ENCODE data around the gene USHBP1.

Gene USHBP1, protein sequence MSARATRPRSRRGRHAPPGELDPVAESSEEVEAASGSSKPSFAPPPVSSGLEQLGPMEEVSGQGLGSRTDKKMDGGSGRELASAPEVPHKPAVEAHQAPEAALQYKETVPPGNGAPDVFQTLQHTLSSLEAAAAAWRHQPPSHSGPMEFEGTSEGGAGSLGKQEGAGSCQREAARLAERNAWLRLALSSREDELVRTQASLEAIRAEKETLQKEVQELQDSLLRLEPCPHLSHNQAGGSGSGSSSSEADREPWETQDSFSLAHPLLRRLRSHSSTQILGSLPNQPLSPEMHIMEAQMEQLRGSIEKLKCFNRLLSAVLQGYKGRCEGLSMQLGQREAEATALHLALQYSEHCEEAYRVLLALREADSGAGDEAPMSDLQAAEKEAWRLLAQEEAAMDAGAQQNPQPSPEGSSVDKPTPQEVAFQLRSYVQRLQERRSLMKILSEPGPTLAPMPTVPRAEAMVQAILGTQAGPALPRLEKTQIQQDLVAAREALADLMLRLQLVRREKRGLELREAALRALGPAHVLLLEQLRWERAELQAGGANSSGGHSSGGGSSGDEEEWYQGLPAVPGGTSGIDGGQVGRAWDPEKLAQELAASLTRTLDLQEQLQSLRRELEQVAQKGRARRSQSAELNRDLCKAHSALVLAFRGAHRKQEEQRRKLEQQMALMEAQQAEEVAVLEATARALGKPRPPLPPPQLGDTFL

DNA sequence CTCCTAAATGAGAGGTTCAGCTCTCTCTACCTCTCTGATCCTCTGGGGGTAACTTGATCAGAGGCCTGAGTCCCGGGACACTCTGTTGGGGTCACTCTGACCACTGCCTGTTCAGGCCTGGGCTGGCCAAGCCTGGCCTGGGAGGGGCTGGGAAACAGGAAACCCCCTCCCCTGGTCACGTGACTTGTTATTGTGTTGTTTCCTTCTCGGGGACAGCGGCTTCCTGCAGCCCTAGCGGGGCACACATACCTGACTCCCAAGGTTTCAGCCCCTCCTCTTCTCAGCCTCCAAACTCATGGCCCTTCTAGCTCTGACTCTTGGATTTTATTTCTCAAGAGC, at the start of gene USHBP1:
TSS of gene USHBP1 (minus strand) at position 105 of the 339 bp plus-strand sequence. CDS start 446 bp downstream, outside the sequence.
- no peak for DNase-seq

DNA sequence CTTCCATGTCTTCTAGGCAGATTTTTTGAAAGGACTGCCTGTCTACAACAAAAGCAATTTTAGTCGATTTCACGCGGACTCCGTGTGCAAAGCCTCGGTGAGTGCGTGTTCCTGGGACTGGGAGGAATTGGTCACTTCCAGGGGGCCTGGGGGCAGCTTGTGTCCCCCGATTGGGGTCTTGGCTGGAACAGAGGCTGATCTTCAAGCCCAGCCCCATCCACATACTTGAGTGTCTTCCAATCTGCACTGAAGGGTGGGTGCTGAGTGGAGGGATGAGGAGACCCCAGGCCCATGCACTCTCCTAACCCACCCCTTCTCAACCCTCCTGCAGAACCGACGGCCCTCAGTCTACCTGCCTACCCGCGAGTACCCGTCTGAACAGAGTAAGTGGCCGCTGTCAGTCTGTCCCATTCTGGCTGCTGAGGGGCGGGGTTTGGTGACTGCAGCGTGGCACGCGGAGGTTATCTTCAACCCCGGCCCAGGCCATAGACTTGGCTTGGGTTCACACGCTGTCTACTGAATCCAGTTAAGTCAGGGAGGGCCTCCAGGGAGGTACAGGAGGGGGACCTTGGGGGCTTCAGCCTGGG, 49.6 kb upstream of the USHBP1 start:
- no peak for DNase-seq

DNA sequence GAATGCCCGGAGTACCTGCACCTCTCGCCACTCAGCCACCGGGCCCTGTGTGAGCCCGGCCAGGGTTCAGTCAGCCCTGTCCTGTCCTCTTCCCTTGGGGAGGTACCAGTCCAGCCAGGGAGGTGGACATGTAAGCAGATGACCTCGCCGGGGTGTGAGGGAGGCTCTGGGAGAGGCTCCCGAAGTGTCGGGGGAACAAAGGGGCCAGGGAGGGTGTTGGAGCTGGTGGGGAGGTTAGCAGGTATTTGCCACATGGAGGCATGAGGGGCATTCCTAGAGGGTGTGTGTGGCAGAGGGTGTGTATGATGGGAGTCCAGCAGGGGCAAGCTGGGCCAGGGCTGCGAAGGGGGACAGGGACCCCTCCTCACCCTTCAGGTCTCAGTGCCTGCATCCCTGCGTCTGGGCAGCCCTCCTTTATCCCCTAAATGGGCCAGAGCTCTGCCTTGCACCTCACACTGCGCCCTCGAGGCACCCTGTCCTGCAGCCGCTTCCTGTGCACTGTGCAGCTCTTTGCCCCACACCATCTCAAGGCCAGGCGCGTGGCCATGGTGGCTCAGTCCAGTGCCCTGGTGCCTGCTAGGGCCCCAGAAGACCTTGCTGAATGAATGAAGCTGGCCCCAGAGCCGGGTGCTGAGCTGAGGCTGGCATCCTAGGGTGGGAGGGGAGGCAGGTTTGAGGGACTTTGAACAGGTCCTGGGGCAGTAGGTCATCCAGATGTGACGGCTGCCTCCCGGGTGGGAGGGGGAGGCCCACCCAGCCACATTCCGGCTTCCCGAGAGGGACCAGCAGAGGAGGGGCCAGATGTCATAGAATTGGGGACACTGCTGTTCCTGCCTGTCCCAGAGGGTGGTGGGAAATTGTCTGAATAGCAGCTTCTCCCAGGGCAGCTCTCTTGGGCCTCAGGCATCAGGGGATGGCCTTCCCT, 47.9 kb upstream of the USHBP1 start:
- no peak for DNase-seq

DNA sequence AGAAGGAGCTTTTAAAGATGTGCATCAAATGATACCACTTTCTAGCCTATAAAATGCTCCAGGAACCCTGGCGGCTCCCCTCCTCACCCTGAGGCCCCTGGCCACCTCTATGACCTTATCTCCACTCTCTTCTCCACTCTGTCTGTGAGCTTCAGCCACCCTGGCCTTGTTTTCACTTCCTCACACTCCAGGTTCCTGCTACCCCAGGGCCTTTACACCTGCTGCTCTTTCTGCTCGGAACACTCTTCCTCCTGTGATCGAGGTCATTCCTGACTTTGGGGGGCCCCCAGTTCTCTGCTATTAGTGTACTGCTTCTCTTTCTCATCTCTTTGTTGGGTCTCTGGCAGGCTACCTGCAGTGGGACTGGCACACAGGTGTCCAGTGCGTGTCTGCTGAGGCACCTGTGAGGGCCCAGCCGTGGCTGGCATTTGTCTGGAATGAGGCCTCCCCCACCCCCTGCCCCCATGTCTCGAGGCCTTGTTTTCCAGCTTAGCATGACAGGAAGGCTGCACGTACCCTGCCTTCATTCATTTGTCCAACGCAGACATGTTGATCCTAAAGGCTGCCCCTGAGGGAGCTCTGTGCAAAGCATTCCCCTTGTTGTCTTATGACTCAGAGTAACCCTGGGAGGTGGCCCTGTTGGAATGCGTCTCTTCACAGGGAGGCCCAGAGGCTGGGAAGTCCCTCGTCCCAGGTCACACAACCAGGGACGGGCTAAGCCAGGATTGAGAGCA, 47.1 kb upstream of the USHBP1 start:
- DNase-seq = no peak

DNA sequence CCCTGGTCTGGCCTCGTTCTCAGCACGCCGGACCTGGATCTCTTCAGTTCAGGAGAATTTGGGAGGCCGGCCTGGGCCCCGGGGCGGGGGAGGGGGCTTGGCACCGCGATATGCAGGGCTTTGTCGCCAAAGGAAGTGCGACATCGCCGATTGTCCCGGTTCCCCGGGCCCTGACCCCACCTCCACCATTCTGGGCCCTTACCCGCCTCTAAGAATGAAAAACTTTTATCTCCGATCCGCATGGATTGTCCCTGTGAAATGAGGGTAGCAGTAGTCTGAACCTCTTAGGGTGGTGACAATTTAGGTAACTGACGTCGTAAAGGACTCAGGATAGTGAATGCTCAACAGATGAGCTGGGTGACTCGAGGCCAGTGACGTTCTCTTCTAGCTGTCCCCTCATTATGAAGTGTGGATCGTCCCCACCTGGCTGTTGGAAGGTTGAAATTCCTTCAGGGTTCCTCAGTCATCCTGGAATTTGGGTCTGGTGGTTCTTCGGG, 45.5 kb upstream of the USHBP1 start:
- no peak for DNase-seq

DNA sequence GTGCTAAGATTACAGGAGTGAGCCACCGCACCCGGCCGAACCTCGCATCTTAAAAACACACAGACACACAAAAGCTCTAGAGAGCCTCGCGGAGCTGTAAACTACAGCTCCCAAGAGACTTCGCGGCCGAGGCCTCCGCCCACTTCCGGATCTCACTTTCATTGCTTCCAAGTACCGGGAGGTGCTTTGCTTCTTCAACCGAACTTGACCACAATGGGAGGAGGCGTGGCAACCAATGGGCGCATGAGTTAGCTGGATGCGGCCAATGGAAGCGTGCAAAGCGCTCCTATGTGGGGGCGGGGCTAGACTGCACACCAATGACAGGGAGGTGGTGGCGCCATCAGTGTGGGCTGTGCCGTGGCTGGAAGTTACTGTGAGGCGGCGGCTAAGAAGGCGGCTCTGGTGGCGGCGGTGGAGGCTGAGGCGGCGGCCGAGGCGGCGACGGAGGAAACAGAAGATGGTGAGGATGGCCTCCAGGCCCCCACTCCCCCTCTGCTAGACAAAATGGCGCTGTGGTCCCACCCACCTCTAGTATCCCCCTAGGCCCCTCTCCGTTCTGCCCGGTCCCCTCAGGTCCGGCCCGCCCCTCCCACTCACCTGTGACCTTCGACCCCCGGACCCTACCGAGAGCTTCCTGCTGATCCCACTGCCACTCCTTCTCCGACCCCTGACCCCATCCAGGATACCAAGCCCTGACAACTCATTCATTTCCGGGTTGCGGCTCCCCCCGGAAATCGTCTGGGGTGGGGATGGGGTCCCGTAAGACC, 44.8 kb upstream of the USHBP1 start, which contains the start of gene DDA1:
TSS of gene DDA1 (plus strand) at position 366 of the 767 bp plus-strand sequence. CDS start at position 458, 92 bp downstream.
- peak; percentile 99 for DNase-seq

DNA sequence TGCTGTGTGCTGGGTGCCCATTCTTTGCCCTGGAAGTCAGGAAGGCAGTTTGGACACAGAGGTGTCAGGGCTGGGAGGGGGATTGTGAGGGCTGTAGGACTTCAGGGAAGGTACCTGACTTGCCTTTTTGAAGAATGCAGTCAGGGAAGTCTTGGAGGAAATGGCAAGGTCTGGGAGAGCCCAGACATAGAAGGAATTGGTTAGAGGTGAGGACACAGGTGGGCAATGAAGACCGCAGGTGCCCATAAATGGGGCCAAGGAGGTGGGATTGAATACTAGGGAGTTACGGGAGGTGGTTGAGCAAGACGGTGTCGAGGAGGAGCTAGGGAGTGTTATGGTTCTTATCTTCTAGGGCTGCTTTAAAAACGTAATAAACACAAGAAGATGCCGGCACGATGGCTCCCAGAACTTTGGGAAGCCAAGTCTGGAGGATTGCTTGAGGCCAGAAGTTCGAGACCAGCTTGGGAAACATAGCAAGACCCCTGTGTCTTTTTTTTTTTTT, 43.4 kb upstream of the USHBP1 start:
- DNase-seq = no peak

DNA sequence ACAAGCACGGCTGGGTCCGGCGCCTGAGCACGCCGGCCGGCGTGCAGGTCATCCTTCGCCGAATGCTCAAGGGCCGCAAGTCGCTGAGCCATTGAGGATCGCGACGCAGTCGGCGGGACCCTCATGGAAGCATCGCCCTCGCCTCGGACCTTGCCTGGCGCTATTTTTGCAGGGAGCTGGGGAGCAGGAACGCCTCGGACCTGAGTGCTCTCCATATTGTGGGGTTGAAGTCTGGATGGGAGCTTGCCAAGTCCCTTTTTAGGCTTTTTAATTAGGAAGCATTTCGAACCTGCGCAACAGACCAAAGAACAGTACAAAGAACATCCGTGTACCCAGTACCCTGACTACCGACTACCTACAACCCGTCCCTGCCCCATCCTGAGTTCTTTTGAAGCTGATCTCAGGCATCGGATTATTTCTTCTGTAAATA, 41.8 kb upstream of the USHBP1 start:
- peak; percentile 37 for DNase-seq

DNA sequence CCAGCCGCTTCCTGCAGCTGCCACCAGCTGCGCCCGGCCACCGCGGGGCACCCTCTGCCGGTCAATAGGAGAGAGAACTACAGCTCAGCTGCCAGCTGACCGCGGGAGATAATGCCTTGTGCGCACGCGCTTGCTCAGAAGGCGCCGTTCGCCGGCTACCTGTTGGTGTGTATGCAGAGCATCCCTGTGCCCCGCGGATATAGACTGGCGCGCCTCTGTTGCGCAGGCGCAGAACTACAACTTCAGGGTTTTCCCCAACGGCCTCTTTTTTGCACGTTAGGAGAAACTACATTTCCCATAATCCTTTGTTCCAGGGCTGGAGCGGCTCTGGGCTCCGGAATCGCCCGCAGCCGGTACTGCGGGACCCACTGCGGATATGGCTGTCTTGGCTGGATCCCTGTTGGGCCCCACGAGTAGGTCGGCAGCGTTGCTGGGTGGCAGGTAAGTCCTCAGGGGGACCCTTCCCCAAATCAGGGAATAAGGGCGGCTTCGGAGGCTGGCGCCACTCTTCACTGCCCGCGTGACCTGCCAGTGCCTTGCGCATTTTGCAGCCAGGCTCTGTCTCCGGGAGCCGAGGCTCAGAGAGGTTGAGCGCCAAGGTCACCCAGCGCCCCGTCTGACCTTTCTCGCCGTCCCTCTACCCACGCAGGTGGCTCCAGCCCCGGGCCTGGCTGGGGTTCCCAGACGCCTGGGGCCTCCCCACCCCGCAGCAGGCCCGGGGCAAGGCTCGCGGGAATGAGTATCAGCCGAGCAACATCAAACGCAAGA, 41.2 kb upstream of the USHBP1 start, which contains the start of gene MRPL34:
TSS of gene MRPL34 (plus strand) at position 356 of the 768 bp plus-strand sequence. CDS start at position 377, 21 bp downstream.
- DNase-seq = peak; percentile 100

DNA sequence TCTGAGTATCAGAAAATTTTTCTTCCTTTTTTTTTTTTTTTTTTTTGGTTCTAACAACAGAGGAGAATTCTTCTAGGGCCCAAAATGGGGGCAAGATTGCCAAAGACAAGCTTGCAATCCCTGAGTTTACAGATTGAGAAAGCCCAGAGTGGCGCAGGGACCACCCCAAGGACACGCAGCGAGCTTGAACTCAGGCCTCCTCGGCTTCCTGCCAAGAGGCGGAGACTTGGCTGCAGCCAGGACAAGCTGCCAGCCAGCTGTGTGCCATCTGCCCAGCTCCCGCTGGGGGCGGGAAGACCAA, 40.6 kb upstream of the USHBP1 start:
- DNase-seq = no peak

DNA sequence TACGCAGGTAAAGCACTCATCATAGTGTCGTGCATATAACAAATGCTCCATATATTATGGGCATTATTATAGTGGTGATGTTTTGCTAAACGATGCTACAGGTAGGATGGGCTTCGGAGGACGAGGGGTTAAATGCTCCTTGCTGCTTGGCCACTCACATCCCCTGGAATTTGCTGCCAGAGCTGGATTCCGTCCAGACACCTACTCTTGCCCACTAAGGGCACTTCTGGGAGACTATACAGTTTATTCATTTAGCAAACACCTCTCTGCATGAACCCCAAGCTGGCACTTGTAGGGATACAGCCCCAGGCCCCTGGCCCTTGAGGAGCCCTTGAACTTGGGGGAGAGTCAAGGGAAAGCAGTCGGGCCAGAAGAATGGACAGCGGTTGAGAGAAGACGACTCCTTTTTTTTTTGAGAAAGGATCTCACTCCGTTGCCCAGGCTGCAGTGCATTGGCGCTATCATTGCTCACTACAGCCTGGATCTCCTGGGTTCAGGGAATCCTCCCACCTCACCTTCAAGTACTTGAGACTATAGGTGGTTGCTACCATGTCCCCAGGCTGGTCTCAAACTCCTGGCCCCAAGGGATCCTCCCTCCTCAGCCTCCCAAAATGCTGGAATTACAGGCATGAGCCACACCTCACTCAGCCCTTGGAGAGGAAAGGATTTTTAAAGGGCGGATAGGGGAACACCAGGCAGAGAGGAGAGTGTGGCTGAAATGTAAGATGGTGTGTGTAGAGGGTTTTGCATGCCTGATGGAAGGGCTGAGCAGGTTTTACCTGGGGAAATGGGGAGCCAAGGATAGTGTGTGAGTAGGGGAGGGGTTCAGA, 40.1 kb upstream of the USHBP1 start:
- no peak for DNase-seq

DNA sequence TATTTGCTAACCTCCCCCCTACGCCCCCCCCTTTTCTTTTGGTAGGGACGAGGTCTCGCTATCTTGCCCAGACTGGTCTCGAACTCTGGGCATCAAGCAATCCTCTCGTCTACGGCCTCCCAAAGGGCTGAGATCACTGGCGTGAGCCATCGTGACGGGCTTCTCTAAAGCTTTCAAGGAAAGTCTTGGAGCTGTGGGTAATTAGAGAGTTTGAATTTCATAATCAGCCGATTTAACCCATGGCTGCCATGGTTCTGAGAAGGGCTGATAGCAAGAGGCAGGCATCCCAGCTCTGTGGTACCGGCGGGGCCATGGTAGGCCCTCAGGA, 39.4 kb upstream of the USHBP1 start:
- DNase-seq = no peak

DNA sequence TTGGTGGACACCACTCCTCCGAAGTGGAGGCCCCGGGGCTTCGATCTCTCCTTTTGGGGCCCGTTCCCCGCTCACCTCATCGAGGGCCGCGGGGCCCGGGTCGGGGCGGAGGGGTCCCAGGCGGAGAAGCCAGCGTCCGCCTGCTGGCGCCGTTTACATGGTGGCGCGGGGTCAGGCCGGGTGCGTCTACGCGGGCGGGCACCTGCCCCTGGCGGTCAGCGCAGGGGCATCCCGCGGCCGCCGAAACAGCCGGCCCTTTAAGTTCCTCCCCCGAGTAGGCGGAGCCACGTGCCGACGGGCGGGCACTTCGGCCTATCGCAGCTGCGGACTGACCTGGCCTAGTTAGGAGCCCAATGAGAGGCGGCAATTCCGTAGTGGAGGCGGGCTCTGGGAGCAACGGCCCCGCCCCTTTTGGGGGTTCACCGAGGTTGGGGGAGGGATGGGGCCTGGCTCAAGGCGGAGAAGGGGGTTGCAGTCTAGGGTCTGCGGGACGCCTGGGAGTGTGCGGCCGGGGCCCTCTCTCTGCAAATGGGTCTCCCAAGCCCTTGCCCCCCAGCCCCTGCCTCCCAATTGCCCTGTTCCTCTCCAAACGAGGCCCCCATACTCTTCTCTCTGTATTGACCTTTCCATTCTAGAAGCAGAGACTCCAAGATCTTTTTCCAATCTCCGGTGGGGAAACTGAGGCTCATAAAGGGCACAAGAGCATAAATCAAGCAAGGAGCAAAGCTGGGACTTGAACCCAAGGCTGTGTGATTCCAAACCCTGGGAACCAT, 38.8 kb upstream of the USHBP1 start, which contains the start of gene ABHD8:
TSS of gene ABHD8 (minus strand) at position 259 of the 773 bp plus-strand sequence. CDS start 1,809 bp downstream, outside the sequence.
- peak; percentile 73 for DNase-seq

DNA sequence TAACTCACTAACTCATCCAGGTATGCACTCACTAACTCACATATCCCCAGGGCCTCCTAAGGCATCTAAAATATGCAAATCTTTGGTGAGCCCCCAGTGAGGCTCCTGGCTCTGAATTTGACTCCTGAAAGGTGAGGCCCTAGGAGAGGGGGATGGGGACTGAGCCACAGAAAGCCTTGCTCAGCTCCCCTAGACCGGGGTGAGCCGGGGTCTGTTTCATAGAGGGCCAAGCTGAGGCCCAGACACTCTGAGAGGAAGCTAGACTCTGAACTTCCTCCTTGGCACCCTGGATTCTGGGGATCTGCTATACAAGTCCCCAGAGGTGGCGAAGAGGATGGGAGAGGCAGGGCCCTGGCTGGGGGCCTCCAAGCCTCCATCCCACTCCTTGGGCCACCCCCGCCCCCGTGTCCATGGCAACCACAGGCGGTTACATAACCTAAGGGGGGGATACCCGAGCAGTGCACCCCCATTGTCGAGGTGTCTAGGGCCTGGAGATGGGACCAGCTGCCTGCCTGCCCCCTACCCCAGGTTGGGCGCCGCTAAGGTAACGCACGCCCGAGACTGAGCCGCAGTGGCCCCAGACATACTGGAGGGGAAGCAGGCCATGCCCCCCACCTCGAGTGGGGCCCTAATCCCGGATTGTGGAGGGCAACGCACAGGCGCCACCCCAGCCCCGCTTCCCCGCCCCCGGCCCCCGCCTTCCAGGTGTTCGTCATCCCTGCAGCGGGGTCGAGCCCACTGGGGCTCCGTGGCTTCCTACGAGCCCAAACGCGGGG, 38.0 kb upstream of the USHBP1 start:
- no peak for DNase-seq

DNA sequence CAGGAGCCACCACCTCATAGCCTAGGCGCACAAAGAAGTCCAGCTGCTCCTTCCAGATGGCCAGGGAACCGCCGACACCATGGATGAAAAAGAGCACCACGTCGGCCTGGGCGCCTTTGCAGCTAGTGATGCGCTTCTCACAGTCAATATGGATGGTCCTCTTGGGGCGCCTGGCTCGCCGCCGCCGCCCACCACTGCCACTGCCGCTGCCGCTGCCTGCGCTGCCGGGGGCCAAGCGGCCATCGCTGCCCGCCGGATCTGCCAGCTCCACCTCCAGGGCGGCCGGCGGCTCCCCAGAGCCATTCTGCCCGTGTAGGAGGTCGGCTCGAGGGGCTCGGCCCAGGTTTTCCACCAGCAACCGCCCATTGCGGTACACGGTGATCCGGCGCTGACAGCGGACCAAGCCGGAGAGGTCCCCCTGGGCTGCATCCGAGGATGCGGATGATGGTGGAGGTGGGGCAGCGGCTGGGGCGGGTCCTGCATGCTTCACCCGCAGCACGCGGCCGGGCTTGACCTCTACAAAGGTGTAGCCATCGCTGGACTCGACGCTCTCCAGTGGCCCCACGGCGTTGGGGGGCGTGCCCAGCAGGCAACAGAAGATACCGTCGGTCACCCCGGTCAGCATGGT, 36.6 kb upstream of the USHBP1 start:
- DNase-seq = no peak

DNA sequence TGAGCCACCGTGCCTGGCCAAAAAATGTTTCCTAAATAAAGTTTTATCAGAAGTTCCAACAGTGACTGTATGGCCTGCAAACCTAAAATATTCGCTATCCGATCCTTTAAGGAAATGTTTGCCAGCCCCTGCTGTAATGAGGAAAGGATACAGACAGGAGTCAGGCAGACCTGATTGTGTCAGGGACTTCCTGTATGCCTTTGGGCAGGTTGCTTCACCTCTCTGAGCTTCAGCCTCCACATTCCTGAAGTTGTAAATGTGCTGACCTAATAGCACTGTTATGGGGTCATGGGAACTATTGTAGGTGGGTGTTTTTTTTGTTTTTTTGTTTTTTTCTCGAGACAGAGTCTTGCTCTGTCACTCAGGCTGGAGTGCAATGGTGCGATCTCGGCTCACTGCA, 32.4 kb upstream of the USHBP1 start:
- DNase-seq = no peak

DNA sequence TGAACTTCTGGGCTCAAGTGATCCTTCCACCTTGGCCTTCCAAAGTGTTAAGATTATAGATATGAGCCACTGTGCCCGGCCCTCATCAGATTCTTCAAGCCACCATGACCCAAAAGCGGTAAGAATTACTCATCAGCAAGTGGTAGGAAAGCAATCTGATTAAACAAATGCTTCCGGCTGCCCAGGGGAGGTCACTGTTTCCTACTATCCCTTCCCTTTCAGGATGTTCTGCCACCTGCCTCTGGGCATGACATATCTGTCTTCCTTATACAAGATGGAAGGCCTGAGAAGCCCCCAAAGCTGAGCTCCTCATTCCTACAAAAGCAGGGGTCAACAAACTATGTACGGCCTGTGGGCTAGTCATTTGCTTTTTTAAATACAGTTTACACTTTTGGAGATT, 31.7 kb upstream of the USHBP1 start:
- no peak for DNase-seq

Data from NCI-H2171 treated with DMSO at 0.1 percent for 48 hours (cell line).